ENCODE measurements around the gene RBKS.
"Not testable (repeated sequence)": the region's sequence is repeated elsewhere in the genome, so short reads cannot be mapped to it uniquely, and the experiment has no call there.

RBKS gene

DNA sequence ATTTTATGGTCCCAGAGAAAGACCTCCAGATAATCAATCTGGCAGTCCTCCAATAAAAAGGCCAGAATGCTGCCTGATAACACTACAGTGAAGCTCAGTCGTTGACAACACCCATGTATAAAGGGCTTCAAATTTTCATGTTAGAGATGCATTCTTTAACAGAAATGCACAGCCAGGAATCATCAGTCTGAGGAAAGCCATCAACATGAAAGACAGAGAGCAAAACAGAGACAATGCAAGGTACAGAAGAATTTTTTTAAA lies 14.1 kb upstream of the RBKS start:
- DNase-seq = no peak

DNA sequence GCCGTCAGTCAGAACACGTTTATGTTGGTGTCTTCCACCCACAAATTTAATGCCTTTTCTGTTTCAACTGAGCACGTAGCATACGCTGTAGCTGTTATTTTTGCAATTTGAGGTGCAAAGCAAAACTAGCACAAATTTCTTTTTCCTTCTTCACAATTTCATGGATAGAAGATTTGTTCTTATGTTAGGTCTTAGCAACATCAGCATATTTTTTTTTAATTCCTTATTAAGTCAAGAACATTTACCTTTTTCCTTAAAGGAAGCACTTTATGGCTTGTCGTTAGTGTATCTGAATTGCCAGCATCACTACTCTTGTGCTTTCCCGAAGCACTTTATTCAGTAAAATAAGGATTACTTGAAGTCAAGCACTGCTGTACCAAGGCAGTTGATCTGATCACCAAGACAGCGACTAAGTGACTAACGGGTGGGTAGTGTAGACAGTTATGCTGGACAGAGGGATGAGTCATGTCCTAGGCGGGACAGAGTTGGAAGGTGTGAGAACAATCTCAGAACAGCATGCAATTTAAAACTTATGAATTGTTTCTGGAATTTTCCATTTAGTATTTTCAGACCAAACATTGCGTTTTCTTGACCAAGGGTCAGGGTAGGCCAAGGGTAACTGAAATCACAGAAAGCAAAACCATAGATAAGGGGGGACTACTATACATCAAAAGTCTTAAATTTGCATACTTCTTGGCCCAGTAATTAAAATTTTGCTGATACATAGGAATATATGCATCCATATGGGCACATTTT lies 13.6 kb upstream of the RBKS start:
- DNase-seq = no peak

DNA sequence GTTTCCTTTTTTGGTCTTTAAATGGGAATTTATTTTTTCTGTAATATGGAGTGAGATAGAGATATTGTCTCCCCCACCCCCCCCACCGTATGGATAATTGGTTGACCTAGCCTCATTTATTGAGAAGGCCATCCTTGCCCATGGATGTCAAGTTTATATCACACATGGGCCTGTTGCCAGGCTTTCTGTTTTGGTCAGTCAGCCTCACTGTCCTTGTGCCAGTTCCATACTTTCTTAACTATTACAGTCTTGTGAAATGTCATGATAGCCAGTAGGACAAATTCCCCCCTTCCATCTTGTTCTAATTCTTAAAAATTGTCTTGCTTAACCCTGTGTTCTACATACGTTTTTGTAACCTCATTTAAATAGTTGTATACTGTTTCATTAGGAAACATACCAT lies 12.8 kb upstream of the RBKS start:
- no peak for DNase-seq

DNA sequence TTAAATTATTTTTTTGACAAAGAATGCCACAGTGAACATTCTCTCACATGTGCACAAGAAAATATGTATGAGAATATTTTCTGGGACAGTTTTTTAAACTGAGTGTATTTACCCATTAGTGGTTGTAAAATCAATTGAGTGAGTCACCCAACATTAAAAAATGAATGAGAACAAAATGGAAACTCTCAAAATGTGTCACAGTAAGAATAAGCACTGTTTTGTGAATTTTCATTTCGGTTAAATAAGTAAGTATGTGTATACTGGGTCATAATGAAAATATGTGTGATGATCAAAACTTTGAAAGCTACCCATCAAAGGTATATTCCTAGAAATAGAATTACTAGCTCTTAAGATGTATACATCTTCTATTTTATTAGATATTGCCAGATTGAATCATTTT lies 11.9 kb upstream of the RBKS start:
- no peak for DNase-seq

DNA sequence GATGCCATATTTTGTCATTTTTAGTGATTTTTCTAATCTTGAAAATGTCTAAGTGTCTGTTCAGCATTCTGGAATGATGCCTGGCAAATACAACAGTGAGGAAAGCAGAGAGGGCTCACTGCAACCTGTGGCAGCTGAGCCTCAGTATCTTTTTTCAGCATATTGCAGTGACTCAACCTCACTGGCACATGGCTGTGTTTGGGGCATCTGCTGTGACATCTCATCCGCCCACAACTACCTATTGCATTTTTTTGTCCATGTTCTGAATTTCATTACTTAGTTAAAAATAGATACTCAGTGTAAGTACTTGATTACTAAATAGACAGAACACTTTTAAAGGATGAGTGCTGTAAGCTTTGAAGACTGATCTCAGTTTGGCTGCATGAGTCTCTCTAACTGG lies 11.0 kb upstream of the RBKS start:
- no peak for DNase-seq

DNA sequence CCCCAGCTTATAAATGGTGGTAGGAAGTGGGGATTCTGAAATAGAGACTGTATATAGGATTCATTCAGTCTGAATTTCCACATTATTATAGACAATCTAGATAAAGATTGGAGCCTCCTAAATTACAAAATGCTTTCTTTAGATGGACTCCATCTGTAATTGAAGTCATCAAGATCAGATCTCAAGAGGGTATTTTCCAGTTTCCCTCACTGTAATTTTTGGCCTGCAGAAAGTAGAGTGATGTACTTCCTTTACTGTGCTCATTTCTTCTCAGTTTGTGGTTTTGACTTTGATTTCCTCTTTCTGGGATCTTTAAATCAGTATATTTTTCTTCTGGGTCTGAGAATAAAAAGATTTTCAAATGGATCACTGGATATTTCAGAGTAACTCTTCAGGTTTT lies 7.5 kb upstream of the RBKS start:
- no peak for DNase-seq

DNA sequence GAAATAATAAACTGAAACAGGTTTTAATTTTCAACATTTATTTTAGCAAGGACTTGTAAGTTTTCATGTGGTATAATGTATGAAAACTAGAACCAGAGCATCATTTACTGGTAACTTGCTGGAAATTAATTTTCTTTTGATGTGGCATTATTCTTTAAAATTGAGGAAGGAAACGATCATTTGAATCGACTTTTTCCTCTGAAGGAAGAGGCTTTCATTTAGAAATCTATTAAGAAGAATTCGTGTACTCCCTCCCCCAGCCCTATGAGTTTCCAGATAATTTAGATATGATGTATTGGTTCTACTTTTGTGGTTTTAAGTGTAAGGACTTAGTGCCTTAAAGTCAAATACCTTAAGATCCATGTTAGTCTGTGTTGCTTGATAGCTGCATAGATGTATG lies 2.8 kb upstream of the RBKS start:
- no peak for DNase-seq

DNA sequence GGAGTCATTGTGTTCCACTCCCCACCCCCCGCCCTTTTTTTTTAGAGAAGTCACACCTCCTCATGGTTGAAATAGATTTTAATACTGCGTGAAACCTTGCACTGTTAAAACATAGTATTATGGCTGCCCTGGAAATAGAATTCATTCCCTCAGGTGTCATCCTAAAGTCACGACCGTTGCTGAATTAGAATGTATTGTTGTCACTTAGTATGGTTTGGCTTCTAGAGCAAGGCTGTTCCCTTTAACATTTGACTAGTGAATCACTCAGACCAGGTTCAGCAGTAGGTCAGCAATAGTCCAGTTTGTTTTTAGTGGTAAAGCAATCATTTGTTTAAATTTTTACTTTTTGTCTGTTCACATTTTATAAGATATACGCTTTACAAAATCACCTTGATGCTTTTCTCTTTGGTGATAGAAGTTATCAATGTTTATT lies 1.5 kb upstream of the RBKS start:
- no peak for DNase-seq

DNA sequence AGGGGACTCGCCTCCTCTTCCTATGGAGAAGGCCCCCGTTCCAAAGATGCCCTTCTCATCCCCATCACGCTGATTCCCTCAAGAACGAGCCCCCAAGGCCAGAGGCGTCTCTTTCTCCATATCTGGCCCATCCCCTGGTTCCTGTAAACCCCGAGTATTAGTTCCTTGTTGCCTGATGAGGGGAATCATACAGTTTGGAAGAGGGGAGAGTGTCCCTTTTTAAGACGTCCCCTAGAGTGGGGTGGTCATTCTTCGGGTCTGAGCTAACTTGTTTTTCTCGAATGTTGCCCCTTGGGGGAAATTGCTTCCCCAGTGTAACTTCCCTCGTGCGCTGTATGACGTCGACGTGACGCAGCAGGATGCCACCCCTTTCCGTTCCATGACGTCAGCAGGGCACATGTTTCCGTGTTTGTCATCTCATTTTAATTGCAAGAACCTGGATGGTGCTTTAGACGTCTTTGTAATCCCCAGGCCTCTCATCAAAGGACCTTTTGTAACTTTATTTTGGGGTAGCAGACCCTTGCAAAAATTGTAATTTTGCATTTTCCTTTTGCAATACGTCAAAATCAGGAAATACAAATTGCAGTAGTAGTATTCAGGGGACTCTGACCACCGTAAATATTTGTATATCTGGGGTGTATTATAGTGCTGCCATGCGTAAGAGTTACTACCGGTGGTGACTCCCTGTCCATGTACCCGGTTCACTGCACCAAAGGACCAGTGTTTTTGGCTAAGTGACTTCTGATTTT lies 911 bp upstream of the RBKS start:
- peak; percentile 94 for DNase-seq

DNA sequence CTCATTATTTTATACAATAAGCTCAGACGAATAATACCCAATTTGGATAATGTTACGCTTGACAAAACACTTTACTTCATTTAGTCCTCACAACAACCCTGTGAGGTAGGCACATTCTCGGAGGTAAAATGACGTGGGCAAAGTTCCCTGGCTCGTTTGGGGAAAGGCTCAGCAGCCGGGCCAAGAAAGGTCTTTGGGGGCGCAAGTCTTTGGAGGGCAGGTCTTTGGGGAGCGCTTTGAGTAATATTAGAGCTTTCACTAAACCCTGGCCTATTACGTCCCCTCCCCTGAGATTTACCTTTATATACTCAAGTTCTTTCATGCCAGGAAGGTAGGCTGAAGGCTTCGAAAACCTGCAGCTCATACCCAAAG lies 427 bp downstream of the RBKS start:
- DNase-seq = no peak

DNA sequence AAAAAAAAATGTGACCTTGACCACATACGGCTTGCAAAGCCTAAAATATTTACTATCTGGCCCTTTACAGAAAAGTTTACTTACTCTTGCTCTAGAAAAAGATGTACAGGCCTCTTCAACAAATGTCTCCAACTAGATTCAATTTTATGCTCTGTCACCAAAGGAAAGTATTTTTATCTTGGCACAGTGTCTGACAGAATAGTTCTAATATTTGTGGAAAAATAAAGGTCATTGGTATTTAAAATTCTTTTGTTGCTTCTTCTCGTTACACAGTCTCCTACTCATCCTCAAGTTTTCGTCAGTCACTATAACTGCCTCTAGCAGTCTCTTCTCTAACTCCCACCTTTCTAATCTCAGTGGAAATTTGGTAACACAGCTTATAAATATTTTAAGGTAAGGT lies 1.4 kb downstream of the RBKS start:
- no peak for DNase-seq

DNA sequence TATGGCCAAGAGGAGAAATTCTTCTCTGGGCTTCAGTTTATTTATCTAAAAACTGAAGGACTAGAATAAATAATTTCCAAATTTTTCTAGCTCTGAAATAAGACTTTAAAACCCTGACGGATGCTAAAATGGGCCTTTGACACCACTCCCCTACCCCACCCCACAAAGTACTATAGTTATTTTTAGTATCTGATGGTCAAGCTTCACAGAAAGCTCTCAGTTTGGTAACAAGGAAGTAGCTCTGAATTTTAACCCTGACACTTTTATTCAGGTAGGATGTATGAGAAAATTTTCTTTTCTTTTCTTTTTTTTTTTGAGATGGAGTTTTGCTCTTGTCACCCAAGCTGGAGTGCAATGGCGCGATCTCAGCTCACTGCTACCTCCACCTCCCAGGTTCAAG lies 2.4 kb downstream of the RBKS start:
- DNase-seq = no peak

DNA sequence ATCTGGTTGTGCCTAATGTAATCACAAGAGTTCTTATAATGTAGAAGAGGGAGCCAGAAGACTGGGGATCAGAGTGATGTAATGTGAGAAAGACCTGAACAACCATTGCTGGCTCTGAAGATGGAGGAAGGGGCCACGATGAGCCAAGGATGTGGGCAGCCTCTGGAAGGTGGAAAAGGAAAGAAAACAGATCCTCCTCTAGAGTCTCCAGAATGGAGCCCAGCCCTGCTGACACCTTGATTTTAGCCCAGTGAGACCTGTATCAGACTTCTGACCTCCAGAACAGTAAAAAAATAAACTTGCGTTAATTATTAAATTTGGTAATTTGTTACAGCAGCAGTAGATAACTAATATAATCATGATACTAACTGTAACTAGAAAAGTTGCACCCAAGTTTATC lies 3.1 kb downstream of the RBKS start:
- DNase-seq = no peak

DNA sequence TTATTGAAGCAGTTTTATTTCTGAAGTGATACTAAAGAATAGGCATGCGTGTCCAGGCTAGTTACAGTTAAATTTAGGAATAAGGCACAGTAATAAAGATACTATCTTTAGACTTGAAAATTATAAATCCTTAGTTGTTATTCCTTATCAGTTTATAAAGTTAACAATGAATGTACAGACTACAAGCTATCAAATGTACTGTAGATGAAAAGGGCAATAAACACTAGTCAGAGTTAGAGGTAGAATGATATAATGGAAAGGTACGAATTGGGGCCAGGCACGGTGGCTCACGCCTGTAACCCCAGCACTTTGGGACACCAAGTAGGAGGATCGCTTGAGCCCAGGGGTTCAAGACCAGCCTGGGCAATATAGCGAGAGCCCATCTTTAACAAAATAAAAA lies 3.9 kb downstream of the RBKS start:
- DNase-seq = no peak

DNA sequence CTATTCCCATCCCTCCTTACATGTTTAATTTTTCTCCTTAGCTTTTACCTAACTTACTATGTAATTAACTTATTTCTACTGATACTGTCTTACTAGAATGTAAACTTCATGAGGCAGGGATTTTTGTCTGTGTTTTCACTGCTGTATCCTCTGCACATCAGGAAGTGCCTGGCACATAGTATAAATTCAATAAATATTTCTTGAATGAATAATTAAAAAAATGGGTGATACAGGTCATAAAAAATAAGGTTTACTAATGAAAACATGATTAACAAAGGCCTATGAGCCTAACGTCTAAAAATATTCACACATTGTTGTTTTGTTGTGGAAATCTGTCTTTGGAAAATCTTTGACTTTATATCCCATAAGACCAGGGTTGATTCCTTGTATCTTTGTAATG lies 4.5 kb downstream of the RBKS start:
- DNase-seq = no peak

DNA sequence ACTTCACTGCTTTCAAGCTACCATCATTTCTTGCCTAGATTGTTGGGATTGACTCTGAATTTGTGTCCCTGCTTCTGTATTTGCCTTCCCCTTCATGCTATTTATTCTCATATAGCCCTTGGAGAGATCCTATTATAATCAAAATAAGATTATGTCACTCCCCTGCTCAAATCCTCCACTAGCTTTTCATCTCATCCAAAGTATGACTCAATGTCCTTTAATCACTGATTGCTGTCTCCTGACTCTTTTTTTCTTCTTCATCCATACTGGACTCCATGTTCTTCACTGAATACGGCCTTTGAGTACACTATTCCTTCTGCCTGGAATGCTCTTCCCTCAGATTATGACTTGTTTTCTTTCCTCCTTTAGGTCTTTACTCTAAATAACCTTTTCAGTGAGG lies 5.0 kb downstream of the RBKS start:
- no peak for DNase-seq

DNA sequence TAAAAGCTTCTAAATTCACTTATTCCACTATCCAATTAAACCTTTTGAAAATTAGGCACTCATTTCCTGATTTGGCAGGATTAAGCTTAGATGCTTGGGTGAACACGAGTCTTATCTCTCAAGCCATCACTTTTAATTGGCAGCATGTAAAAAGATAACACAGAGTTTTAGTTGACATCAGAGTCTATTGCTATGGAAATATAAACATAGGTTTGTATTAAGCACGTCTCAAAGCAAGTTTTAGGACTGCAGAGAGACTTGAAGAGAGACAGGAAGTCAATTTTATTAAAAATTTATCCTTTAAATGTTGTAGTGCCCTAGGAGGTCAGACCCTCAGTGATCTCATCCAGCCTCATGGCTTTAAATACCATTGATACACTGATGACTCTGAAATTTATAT lies 5.6 kb downstream of the RBKS start:
- no peak for DNase-seq

DNA sequence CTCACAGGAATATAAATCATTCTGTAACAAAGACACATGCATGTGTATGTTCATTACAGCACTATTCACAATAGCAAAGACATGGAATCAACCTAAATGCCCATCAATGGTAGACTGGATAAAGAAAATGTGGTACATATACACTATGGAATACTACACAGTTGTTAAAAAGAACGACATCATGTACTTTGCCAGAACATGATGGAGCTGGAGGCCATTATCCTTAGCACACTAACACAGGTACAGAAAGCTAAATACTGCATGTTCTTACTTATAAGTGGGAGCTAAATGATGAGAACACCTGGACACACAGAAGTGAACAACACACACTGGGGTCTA lies 7.6 kb downstream of the RBKS start:
- not testable (repeated sequence) for DNase-seq

DNA sequence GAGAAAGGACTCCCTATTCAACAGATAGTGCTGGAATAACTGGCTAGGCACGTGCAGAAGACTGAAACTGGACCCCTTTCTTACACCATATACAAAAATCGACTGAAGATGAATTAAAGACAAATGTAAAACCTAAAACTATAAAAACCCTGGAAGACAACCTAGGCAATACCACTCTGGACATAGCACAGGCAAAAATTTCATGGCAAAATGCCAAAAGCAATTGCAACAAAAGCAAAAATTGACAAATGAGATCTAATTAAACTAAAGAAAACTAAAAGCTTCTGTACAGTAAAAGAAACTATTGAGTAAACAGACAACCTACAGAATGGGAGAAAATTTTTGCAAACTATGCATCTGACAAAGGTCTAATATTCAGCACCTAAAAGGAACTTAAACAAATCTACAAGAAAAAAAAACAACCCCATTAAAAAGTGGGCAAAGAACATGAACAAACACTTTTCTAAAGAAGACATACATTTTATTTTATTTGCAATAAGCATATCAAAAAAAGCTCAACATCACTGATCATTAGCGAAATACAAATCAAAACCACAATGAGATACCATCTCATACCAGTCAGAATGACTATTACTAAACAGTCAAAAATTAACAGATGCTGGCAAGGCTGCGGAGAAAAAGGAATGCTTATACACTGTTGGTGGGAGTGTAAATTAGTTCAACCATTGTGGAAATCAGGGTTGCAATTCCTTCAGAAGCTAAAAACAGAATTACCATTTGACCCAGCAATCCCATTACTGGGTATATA lies 8.2 kb downstream of the RBKS start:
- DNase-seq = not testable (repeated sequence)

DNA sequence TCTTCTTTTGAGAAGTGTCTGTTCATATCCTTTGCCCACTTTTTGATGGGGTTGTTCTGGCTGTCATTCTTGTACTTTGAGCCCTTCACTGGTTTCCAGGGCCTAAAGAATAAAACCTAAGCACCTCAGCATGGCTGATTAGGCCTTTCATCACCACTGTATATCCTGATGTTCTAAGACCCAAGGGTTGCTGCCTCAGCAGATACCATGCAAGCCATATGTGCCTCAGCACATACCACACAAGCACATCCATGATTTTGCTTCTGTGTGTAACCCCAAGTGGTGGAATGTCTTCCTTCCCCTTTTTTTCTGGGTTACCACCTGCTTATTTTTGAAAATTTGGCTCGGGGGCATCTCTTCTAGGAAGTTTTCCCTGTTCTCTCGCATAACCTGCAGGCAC lies 11.4 kb downstream of the RBKS start:
- no peak for DNase-seq

DNA sequence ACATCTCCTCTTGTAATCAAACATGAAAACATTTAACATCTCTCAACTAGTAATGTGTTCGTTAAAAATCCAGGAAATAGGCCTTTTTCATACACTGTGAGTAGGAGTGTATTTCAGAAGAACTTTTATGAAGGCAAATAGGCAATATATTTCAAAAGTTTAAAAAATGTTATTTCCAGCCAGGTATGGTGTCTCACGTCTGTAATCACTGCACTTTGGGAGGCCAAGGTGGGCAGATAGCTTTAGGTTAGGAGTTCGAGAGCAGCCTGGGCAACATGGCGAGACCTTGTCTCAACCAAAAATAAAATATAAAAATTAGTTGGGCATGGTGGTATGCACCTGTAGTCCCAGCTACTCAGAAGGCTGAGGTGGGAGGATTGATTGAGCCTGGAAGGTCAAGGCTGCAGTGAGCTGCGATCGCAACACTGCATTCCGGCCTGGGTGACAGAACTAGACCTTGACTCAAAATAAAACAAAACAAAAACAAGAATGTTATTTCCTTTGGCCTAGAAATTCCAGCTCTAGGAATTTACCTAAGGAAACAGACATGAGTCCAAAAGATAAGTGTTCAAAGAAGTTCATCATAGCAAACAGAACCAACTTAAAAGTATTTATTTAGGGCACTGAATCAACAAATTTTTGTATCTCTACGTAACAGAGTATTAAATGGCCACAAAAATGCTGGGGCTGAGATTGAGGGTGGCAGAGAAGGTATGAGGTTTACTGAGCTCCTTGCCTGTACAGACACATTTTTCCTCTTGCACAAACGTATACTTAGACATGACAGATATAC lies 14.9 kb downstream of the RBKS start:
- no peak for DNase-seq

DNA sequence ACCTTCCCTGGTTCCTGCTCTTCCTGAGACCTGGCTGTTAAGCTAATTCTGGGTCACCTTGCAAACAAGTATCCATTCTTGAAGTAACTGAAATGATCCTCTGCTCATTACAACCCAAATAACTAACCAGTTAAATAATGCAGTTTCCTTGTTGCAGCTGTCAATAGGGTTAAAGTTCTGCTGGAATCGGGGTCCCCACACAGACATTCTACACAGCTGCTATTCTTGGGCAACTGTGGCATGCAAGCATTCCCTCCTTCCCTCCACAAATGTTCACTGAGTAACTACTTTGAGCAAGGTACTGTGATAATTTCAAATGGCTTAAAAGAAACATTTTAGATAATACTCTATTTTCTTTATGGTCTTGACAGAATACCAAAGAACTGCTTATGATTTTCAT lies 17.1 kb downstream of the RBKS start:
- DNase-seq = no peak

DNA sequence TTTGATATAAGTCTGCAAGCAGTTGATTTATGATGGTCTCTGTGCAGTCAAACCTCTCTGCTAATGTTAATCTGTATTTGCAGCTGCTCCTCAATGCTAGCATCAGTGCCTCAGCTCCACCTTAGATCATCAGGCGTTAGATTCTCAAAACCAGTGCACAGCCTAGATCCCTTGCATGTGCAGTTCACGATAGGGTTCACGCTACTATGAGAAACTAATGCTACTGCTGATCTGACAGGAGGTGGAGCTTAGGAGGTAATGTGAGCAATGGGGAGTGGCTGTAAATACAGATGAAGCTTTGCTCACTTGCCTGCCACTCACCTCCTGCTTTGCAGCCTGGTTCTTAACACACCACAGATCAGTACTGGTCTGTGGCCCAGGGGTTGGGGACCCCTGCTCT lies 18.4 kb downstream of the RBKS start:
- no peak for DNase-seq

DNA sequence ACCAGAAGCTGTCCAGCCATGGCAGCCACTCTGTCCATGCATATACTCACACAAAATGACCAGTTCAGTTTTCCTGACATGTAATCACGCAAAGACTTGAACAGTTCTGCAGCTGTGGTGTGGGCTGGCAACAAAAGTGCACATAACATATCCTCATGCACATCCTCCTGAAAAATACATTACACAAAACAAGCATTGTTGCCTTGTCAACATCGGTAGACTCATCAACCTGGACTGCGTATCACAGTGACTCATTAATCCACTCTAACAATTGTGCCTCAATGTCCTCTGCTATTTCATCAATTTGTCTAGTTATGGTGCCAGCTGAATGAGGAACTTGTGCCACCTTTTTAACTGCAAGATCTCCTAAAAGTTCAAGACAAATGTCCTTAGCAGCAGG lies 19.5 kb downstream of the RBKS start:
- DNase-seq = no peak

Measured in effector CD4-positive, alpha-beta T cell (primary cell).